Activated T-helper 1 cell treated with anti-CD3 and anti-CD28 coated beads, Interleukin-12 subunit alpha, Interleukin-12 subunit beta, Interleukin-2, Interleukin-4 antibody, amounts not matched to agents 30 ng/mL and 10 ng/mL and 1 ng/mL, durations not matched to agents 14 hours and 24 hours and 36 hours (primary cell): Measurements from ENCODE around the gene F3. TPM values are rescaled to one million over a fixed set of nuclear protein-coding genes. Genes with fewer than 3 reads are reported as not detected.
"Not testable (repeated sequence)": the region's sequence is repeated elsewhere in the genome, so short reads cannot be mapped to it uniquely, and the experiment has no call there.

Source experiments
- DNase-seq: peaks from one replicate; pipeline ENCODE4 v3.0.0; 2021; ENCODE audit warnings: low spot score
- H3K27ac Mint-ChIP-seq: one replicate; pipeline ENCODE4 v1.8.0; 2021; ENCODE audit warnings: mild to moderate bottlenecking, mixed read lengths
- H3K27me3 Mint-ChIP-seq: one replicate; pipeline ENCODE4 v1.8.0; 2022; ENCODE audit warnings: mild to moderate bottlenecking, moderate library complexity, mixed read lengths; ENCODE audit not compliant: insufficient read depth
- H3K36me3 Mint-ChIP-seq: one replicate; pipeline ENCODE4 v1.8.0; 2021; ENCODE audit warnings: low read depth, mixed read lengths
- H3K4me1 Mint-ChIP-seq: one replicate; pipeline ENCODE4 v1.8.0; 2021; ENCODE audit warnings: low read depth, mixed read lengths
- H3K4me3 Mint-ChIP-seq: one replicate; pipeline ENCODE4 v1.8.0; 2021; ENCODE audit warnings: mild to moderate bottlenecking, moderate library complexity, mixed read lengths
- H3K9me3 Mint-ChIP-seq: one replicate; pipeline ENCODE4 v1.8.0; 2021; ENCODE audit warnings: mixed read lengths
- intact Hi-C: fragments of 100-400 bp; cut with micrococcal nuclease; formaldehyde crosslinking; loops from one replicate; pipeline ENCODE4 v1.15.1; 2024
- total RNA-seq: library from RNA; stranded (reverse); gene quantifications from 2 replicates; pipeline ENCODE4 v1.2.3, GENCODE V29; 2022

Gene F3
- total RNA-seq = 0.16 and 0.32 TPM in 2 replicates

GRCh38 chr1:94541246-94542087 lies at the start of gene F3:
Gene F3, minus strand, starts transcription at chr1:94541759. Its CDS starts 123 bp downstream, at chr1:94541636.
- H3K36me3 Mint-ChIP-seq = no peaks in the 10 kb centered on the region
- H3K9me3 Mint-ChIP-seq = no peaks in the 10 kb centered on the region
- intact Hi-C loops = loop anchor here (1.0 to 10.0 kb wide), 5 partner anchors 61 to 693 kb away; partner anchors contain the start of genes ABCD3, ALG14, ARHGAP29 and RWDD3
- peak within 1 kb of the TSS; percentile 86 for H3K4me3 Mint-ChIP-seq
- peak within 1 kb of the TSS; percentile 33 for H3K27ac Mint-ChIP-seq
- peaks cover 20% of the 10 kb centered on the region for H3K4me1 Mint-ChIP-seq
- peaks cover 79% of the 10 kb centered on the region for H3K27me3 Mint-ChIP-seq
- peak; percentile 68 for DNase-seq

- Mint-ChIP-seq H3K4me3 (no peak overlapping the region), H3K27ac (no peak overlapping the region), H3K4me1 (no peaks in the 10 kb centered on the region), H3K9me3 (no peaks in the 10 kb centered on the region), H3K27me3 (peaks cover 10% of the 10 kb centered on the region), H3K36me3 (no peaks in the 10 kb centered on the region)
- no peak for DNase-seq
- intact Hi-C loops = no loop called here
These were observed 48.9 kb upstream of the F3 start for GRCh38 chr1:94590203-94591137.

GRCh38 chr1:94589728-94590127 lies 48.2 kb upstream of the F3 start:
- Mint-ChIP-seq H3K27me3 (peaks cover 10% of the 10 kb centered on the region), H3K27ac (no peak overlapping the region), H3K36me3 (no peaks in the 10 kb centered on the region), H3K4me1 (no peaks in the 10 kb centered on the region), H3K9me3 (no peaks in the 10 kb centered on the region), H3K4me3 (no peak overlapping the region)
- intact Hi-C loops = no loop called here
- no peak for DNase-seq

- peaks cover 19% of the 10 kb centered on the region for H3K27me3 Mint-ChIP-seq
- intact Hi-C loops = no loop called here
- DNase-seq = no peak
- no peaks in the 10 kb centered on the region for H3K36me3 Mint-ChIP-seq
- no peaks in the 10 kb centered on the region for H3K4me1 Mint-ChIP-seq
- H3K4me3 Mint-ChIP-seq = no peak overlapping the region
- no peak overlapping the region for H3K27ac Mint-ChIP-seq
- peaks cover 4% of the 10 kb centered on the region for H3K9me3 Mint-ChIP-seq
These were observed 41.0 kb upstream of the F3 start for GRCh38 chr1:94582565-94582964.

GRCh38 chr1:94580367-94581115 lies 39.0 kb upstream of the F3 start:
- H3K4me3 Mint-ChIP-seq = no peak overlapping the region
- peaks cover 7% of the 10 kb centered on the region for H3K9me3 Mint-ChIP-seq
- intact Hi-C loops = no loop called here
- H3K27me3 Mint-ChIP-seq = peaks cover 9% of the 10 kb centered on the region
- no peaks in the 10 kb centered on the region for H3K4me1 Mint-ChIP-seq
- no peak overlapping the region for H3K27ac Mint-ChIP-seq
- no peak for DNase-seq
- no peaks in the 10 kb centered on the region for H3K36me3 Mint-ChIP-seq

GRCh38 chr1:94579876-94580294 lies 38.3 kb upstream of the F3 start:
- Mint-ChIP-seq H3K4me3 (no peak overlapping the region), H3K4me1 (no peaks in the 10 kb centered on the region), H3K27ac (no peak overlapping the region), H3K9me3 (peaks cover 7% of the 10 kb centered on the region), H3K36me3 (no peaks in the 10 kb centered on the region), H3K27me3 (peaks cover 9% of the 10 kb centered on the region)
- intact Hi-C loops = no loop called here
- DNase-seq = no peak

- H3K4me1 Mint-ChIP-seq = no peaks in the 10 kb centered on the region
- intact Hi-C loops = no loop called here
These were observed 37.3 kb upstream of the F3 start for GRCh38 chr1:94578856-94579255.

GRCh38 chr1:94573917-94574316 lies 32.4 kb upstream of the F3 start:
- H3K4me1 Mint-ChIP-seq, H3K27ac Mint-ChIP-seq, intact Hi-C loops, DNase-seq, H3K27me3 Mint-ChIP-seq, H3K4me3 Mint-ChIP-seq, H3K36me3 Mint-ChIP-seq: not testable (repeated sequence)
- H3K9me3 Mint-ChIP-seq = peaks cover 10% of the 10 kb centered on the region

More at GRCh38 chr1:94578856-94579255, 37.3 kb upstream of the F3 start:
- Mint-ChIP-seq H3K36me3 (no peaks in the 10 kb centered on the region), H3K27me3 (peaks cover 2% of the 10 kb centered on the region), H3K27ac (no peak overlapping the region), H3K9me3 (peaks cover 7% of the 10 kb centered on the region), H3K4me3 (no peak overlapping the region)
- no peak for DNase-seq

GRCh38 chr1:94572780-94573179 lies 31.2 kb upstream of the F3 start:
- intact Hi-C loops = no loop called here
- Mint-ChIP-seq H3K36me3 (no peaks in the 10 kb centered on the region), H3K27ac (no peak overlapping the region), H3K4me3 (no peak overlapping the region), H3K9me3 (peaks cover 8% of the 10 kb centered on the region), H3K27me3 (no peaks in the 10 kb centered on the region), H3K4me1 (no peaks in the 10 kb centered on the region)
- DNase-seq = no peak

GRCh38 chr1:94570965-94571364 lies 29.4 kb upstream of the F3 start:
- H3K4me3 Mint-ChIP-seq, H3K4me1 Mint-ChIP-seq, H3K9me3 Mint-ChIP-seq, intact Hi-C loops, DNase-seq, H3K27ac Mint-ChIP-seq, H3K27me3 Mint-ChIP-seq, H3K36me3 Mint-ChIP-seq: not testable (repeated sequence)

GRCh38 chr1:94568806-94569205 lies 27.2 kb upstream of the F3 start:
- H3K27ac Mint-ChIP-seq, intact Hi-C loops, H3K27me3 Mint-ChIP-seq, H3K36me3 Mint-ChIP-seq, H3K9me3 Mint-ChIP-seq, H3K4me3 Mint-ChIP-seq, H3K4me1 Mint-ChIP-seq, DNase-seq: not testable (repeated sequence)

- intact Hi-C loops, H3K27me3 Mint-ChIP-seq, H3K36me3 Mint-ChIP-seq, DNase-seq, H3K4me1 Mint-ChIP-seq, H3K27ac Mint-ChIP-seq, H3K9me3 Mint-ChIP-seq, H3K4me3 Mint-ChIP-seq: not testable (repeated sequence)
These were observed 26.5 kb upstream of the F3 start for GRCh38 chr1:94567975-94568607.
